ENCODE data around the gene COL5A1.

Gene COL5A1

GRCh38 chr9:134723037-134723436 is 81.4 kb downstream of the COL5A1 start:
- peaks cover 19% of the 10 kb centered on the region for H3K4me1 ChIP-seq (ENCODE audit: control insufficient read depth, insufficient read depth, low read length, unreplicated experiment)
- H3K79me2 ChIP-seq (ENCODE audit: control insufficient read depth, insufficient read depth, low read length, unreplicated experiment) = peaks cover 91% of the 10 kb centered on the region
- H3K27me3 ChIP-seq (ENCODE audit: insufficient read depth, low read length) = no peaks in the 10 kb centered on the region
- no peak overlapping the region for H2AFZ ChIP-seq (ENCODE audit: low read length, unreplicated experiment)
- no peak overlapping the region for H3K27ac ChIP-seq (ENCODE audit: low read depth, low read length)
- peaks cover 33% of the 10 kb centered on the region; the same call in 1 of the 2 replicates for H3K36me3 ChIP-seq (ENCODE audit: insufficient read depth, low read length)
- H3K4me3 ChIP-seq (ENCODE audit: low read depth, low read length) = no peak overlapping the region

- Histone ChIP-seq H3K79me2 (ENCODE audit: control insufficient read depth, insufficient read depth, low read length, unreplicated experiment) (peaks cover 85% of the 10 kb centered on the region), H3K36me3 (ENCODE audit: insufficient read depth, low read length) (peaks cover 36% of the 10 kb centered on the region; the same call in 1 of the 2 replicates), H3K4me3 (ENCODE audit: low read depth, low read length) (no peak overlapping the region), H3K4me1 (ENCODE audit: control insufficient read depth, insufficient read depth, low read length, unreplicated experiment) (peaks cover 19% of the 10 kb centered on the region), H2AFZ (ENCODE audit: low read length, unreplicated experiment) (no peak overlapping the region), H3K27ac (ENCODE audit: low read depth, low read length) (peak overlapping the region; percentile 59; the same call in 1 of the 2 replicates), H3K27me3 (ENCODE audit: insufficient read depth, low read length) (no peaks in the 10 kb centered on the region)
Observed at GRCh38 chr9:134723491-134724190, 82.0 kb downstream of the COL5A1 start.

GRCh38 chr9:134724202-134724911 is 82.8 kb downstream of the COL5A1 start:
- H3K4me3 ChIP-seq (ENCODE audit: low read depth, low read length) = no peak overlapping the region
- H2AFZ ChIP-seq (ENCODE audit: low read length, unreplicated experiment) = no peak overlapping the region
- no peaks in the 10 kb centered on the region for H3K27me3 ChIP-seq (ENCODE audit: insufficient read depth, low read length)
- H3K36me3 ChIP-seq (ENCODE audit: insufficient read depth, low read length) = peaks cover 35% of the 10 kb centered on the region; the same call in 1 of the 2 replicates
- H3K79me2 ChIP-seq (ENCODE audit: control insufficient read depth, insufficient read depth, low read length, unreplicated experiment) = peaks cover 79% of the 10 kb centered on the region
- H3K27ac ChIP-seq (ENCODE audit: low read depth, low read length) = peak overlapping the region; percentile 59
- peaks cover 19% of the 10 kb centered on the region for H3K4me1 ChIP-seq (ENCODE audit: control insufficient read depth, insufficient read depth, low read length, unreplicated experiment)

- Histone ChIP-seq H3K79me2 (ENCODE audit: control insufficient read depth, insufficient read depth, low read length, unreplicated experiment) (peaks cover 75% of the 10 kb centered on the region), H3K27me3 (ENCODE audit: insufficient read depth, low read length) (no peaks in the 10 kb centered on the region), H3K36me3 (ENCODE audit: insufficient read depth, low read length) (peaks cover 35% of the 10 kb centered on the region; the same call in 1 of the 2 replicates), H2AFZ (ENCODE audit: low read length, unreplicated experiment) (no peak overlapping the region), H3K4me3 (ENCODE audit: low read depth, low read length) (no peak overlapping the region), H3K27ac (ENCODE audit: low read depth, low read length) (no peak overlapping the region), H3K4me1 (ENCODE audit: control insufficient read depth, insufficient read depth, low read length, unreplicated experiment) (peaks cover 23% of the 10 kb centered on the region)
Observed at GRCh38 chr9:134724912-134725604, 83.5 kb downstream of the COL5A1 start.

- Histone ChIP-seq H3K4me3 (ENCODE audit: low read depth, low read length) (no peak overlapping the region), H3K27ac (ENCODE audit: low read depth, low read length) (no peak overlapping the region), H2AFZ (ENCODE audit: low read length, unreplicated experiment) (no peak overlapping the region), H3K4me1 (ENCODE audit: control insufficient read depth, insufficient read depth, low read length, unreplicated experiment) (peaks cover 28% of the 10 kb centered on the region), H3K79me2 (ENCODE audit: control insufficient read depth, insufficient read depth, low read length, unreplicated experiment) (peaks cover 72% of the 10 kb centered on the region), H3K36me3 (ENCODE audit: insufficient read depth, low read length) (peaks cover 39% of the 10 kb centered on the region; the same call in 1 of the 2 replicates), H3K27me3 (ENCODE audit: insufficient read depth, low read length) (no peaks in the 10 kb centered on the region)
Observed at GRCh38 chr9:134725605-134725940, 84.0 kb downstream of the COL5A1 start.

- Histone ChIP-seq H2AFZ (ENCODE audit: low read length, unreplicated experiment) (no peak overlapping the region), H3K27ac (ENCODE audit: low read depth, low read length) (no peak overlapping the region), H3K4me1 (ENCODE audit: control insufficient read depth, insufficient read depth, low read length, unreplicated experiment) (peaks cover 34% of the 10 kb centered on the region), H3K4me3 (ENCODE audit: low read depth, low read length) (no peak overlapping the region), H3K27me3 (ENCODE audit: insufficient read depth, low read length) (no peaks in the 10 kb centered on the region), H3K79me2 (ENCODE audit: control insufficient read depth, insufficient read depth, low read length, unreplicated experiment) (peaks cover 68% of the 10 kb centered on the region), H3K36me3 (ENCODE audit: insufficient read depth, low read length) (peaks cover 40% of the 10 kb centered on the region; the same call in 1 of the 2 replicates)
Observed at GRCh38 chr9:134726026-134726721, 84.6 kb downstream of the COL5A1 start.

- no peaks in the 10 kb centered on the region for H3K27me3 ChIP-seq (ENCODE audit: insufficient read depth, low read length)
- peaks cover 43% of the 10 kb centered on the region; the same call in 1 of the 2 replicates for H3K36me3 ChIP-seq (ENCODE audit: insufficient read depth, low read length)
- peaks cover 63% of the 10 kb centered on the region for H3K79me2 ChIP-seq (ENCODE audit: control insufficient read depth, insufficient read depth, low read length, unreplicated experiment)
- no peak overlapping the region for H2AFZ ChIP-seq (ENCODE audit: low read length, unreplicated experiment)
- peaks cover 34% of the 10 kb centered on the region for H3K4me1 ChIP-seq (ENCODE audit: control insufficient read depth, insufficient read depth, low read length, unreplicated experiment)
- no peak overlapping the region for H3K27ac ChIP-seq (ENCODE audit: low read depth, low read length)
- no peak overlapping the region for H3K4me3 ChIP-seq (ENCODE audit: low read depth, low read length)
Observed at GRCh38 chr9:134726722-134727034, 85.1 kb downstream of the COL5A1 start.

GRCh38 chr9:134728021-134728795 is 86.6 kb downstream of the COL5A1 start:
- Histone ChIP-seq H3K79me2 (ENCODE audit: control insufficient read depth, insufficient read depth, low read length, unreplicated experiment) (peaks cover 53% of the 10 kb centered on the region), H3K27me3 (ENCODE audit: insufficient read depth, low read length) (no peaks in the 10 kb centered on the region), H3K36me3 (ENCODE audit: insufficient read depth, low read length) (peaks cover 48% of the 10 kb centered on the region; the same call in 1 of the 2 replicates), H3K4me1 (ENCODE audit: control insufficient read depth, insufficient read depth, low read length, unreplicated experiment) (peaks cover 37% of the 10 kb centered on the region), H2AFZ (ENCODE audit: low read length, unreplicated experiment) (no peak overlapping the region), H3K4me3 (ENCODE audit: low read depth, low read length) (no peak overlapping the region), H3K27ac (ENCODE audit: low read depth, low read length) (no peak overlapping the region)

GRCh38 chr9:134728801-134729495 is 87.3 kb downstream of the COL5A1 start:
- Histone ChIP-seq H3K4me3 (ENCODE audit: low read depth, low read length) (no peak overlapping the region), H3K79me2 (ENCODE audit: control insufficient read depth, insufficient read depth, low read length, unreplicated experiment) (peaks cover 46% of the 10 kb centered on the region), H3K27me3 (ENCODE audit: insufficient read depth, low read length) (no peaks in the 10 kb centered on the region), H3K27ac (ENCODE audit: low read depth, low read length) (no peak overlapping the region), H3K36me3 (ENCODE audit: insufficient read depth, low read length) (peaks cover 46% of the 10 kb centered on the region; the same call in 1 of the 2 replicates), H3K4me1 (ENCODE audit: control insufficient read depth, insufficient read depth, low read length, unreplicated experiment) (peaks cover 41% of the 10 kb centered on the region), H2AFZ (ENCODE audit: low read length, unreplicated experiment) (no peak overlapping the region)

Data from ACC112 (cell line).